Hematopoietic multipotent progenitor cell treated with erythropoietin and hydrocortisone succinate and interleukin-3 and kit ligand, for 6 days (in vitro differentiated cells): Measurements from ENCODE around the gene C1QB.

ENCODE experiments used
- DNase-seq: peaks from one replicate; pipeline ENCODE4 v3.0.0-alpha.2; 2015

The C1QB gene

GRCh38 chr1:22636353-22636752, 16.7 kb upstream of the C1QB start, which contains the start of gene C1QA:
TSS of gene C1QA (plus strand) at chr1:22636628. CDS start at chr1:22637617, 989 bp downstream.
- no peak for DNase-seq

GRCh38 chr1:22636927-22637326, 16.1 kb upstream of the C1QB start:
- DNase-seq = no peak

GRCh38 chr1:22637907-22638445, 15.1 kb upstream of the C1QB start:
- no peak for DNase-seq

GRCh38 chr1:22638476-22639234, 14.4 kb upstream of the C1QB start:
- no peak for DNase-seq

GRCh38 chr1:22639286-22639685, 13.8 kb upstream of the C1QB start:
- peak; percentile 26 for DNase-seq

GRCh38 chr1:22641247-22641646, 11.8 kb upstream of the C1QB start:
- DNase-seq = no peak

GRCh38 chr1:22641906-22642636, 11.0 kb upstream of the C1QB start:
- peak; percentile 75 for DNase-seq

- DNase-seq = no peak
Measured at GRCh38 chr1:22643381-22643780, 9.7 kb upstream of the C1QB start, which contains the start of gene C1QC. TSS of gene C1QC (plus strand) at chr1:22643633. CDS start at chr1:22644024, 391 bp downstream.

GRCh38 chr1:22643928-22644327, 9.1 kb upstream of the C1QB start:
- DNase-seq = no peak

- DNase-seq = no peak
Measured at GRCh38 chr1:22645931-22646330, 7.1 kb upstream of the C1QB start.

GRCh38 chr1:22646384-22646783, 6.7 kb upstream of the C1QB start:
- no peak for DNase-seq

- DNase-seq = no peak
Measured at GRCh38 chr1:22650089-22650693, 2.8 kb upstream of the C1QB start.

GRCh38 chr1:22651941-22652856, 837 bp upstream of the C1QB start:
- DNase-seq = no peak

GRCh38 chr1:22654692-22655091, 1.7 kb downstream of the C1QB start:
- DNase-seq = no peak

- DNase-seq = no peak
Measured at GRCh38 chr1:22658385-22659163, 5.5 kb downstream of the C1QB start.

GRCh38 chr1:22660716-22661241, 7.7 kb downstream of the C1QB start:
- no peak for DNase-seq

GRCh38 chr1:22661880-22662279, 8.8 kb downstream of the C1QB start:
- DNase-seq = no peak

GRCh38 chr1:22662318-22662717, 9.3 kb downstream of the C1QB start:
- DNase-seq = peak; percentile 46

- DNase-seq = no peak
Measured at GRCh38 chr1:22662986-22663408, 10.0 kb downstream of the C1QB start.

- peak; percentile 16 for DNase-seq
Measured at GRCh38 chr1:22665752-22666151, 12.7 kb downstream of the C1QB start.

GRCh38 chr1:22666412-22666811, 13.4 kb downstream of the C1QB start:
- DNase-seq = no peak
